ENCODE data around the gene TMEM273.

GRCh38 chr10:49158404-49158803, 29.8 kb downstream of the TMEM273 start:
- TF ChIP-seq EZH2 (IDR thresholded peaks at IDR 0.05; ENCODE audit: borderline replicate concordance, low read depth, low read length, severe bottlenecking) (no peak), CTCF (IDR thresholded peaks at IDR 0.05; ENCODE audit: borderline replicate concordance, extremely low read depth, low read length, poor library complexity, severe bottlenecking) (no peak)

All from DND-41 (cell line).